SK-N-MC (cell line): ENCODE data around the gene AP5B1.
"Not testable (repeated sequence)": the region's sequence is repeated elsewhere in the genome, so short reads cannot be mapped to it uniquely, and the experiment has no call there.

Source experiments
- DNase-seq: peaks from one replicate; pipeline ENCODE4 v3.0.0-alpha.2; 2011; ENCODE audit warnings: low read depth, low spot score
- H3K27ac ChIP-seq: fragments of 200-600 bp; sonication (generic); 2 replicates; pipeline ENCODE4 v1.5.1; 2016; ENCODE audit warnings: mixed run types
- H3K36me3 ChIP-seq: fragments of 200-600 bp; sonication (generic); 2 replicates; pipeline ENCODE4 v1.6.1; 2017; ENCODE audit warnings: antibody characterized with exemption, low read length, mixed read lengths; ENCODE audit not compliant: insufficient read depth
- H3K4me3 ChIP-seq: fragments of 200-600 bp; sonication (generic); 2 replicates; pipeline ENCODE4 v1.5.1; 2016
- H3K9ac ChIP-seq: fragments of 200-600 bp; sonication (generic); 2 replicates; pipeline ENCODE4 v1.8.0; 2017; ENCODE audit warnings: mixed run types, mixed read lengths; ENCODE audit not compliant: insufficient read length
- H3K9me3 ChIP-seq: fragments of 200-600 bp; sonication (generic); 2 replicates; pipeline ENCODE4 v1.6.1; 2017; ENCODE audit warnings: low read depth, mild to moderate bottlenecking, antibody characterized with exemption, low read length, moderate library complexity, mixed read lengths
- EZH2 ChIP-seq: fragments of 200-600 bp; sonication (generic); IDR thresholded peaks from one replicate; pipeline ENCODE4 v1.6.1; 2017; ENCODE audit warnings: antibody characterized with exemption
- FOXP2 ChIP-seq: optimal IDR thresholded peaks from 2 replicates; pipeline ENCODE3; 2011; ENCODE audit warnings: mild to moderate bottlenecking, moderate library complexity; ENCODE audit not compliant: insufficient read depth; ENCODE audit errors: extremely low read length, control extremely low read depth
- POLR2AphosphoS5 ChIP-seq: IDR thresholded peaks from 2 replicates; pipeline ENCODE4 v1.6.1; 2012; ENCODE audit warnings: mild to moderate bottlenecking, low read depth, low read length, borderline replicate concordance

AP5B1 gene

DNA sequence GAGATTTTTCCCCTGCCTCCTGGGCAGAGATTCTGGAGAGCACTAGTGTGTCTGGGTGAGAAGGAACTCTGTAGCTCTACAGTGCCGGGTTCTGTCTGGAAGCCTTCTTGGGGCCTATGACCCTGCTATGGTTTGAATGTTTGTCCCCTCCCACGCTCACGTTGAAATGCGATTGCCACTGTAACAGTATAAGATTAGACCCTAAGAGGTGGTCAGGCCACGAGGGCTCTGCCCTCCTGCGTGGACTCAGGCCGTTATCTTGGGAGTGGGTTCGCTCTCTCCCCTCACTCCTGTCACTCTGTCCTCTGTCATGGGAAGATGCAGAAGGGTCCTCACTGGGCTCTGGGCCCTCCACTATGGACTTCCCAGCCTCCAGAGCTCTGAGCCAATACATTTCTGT is 3.5 kb downstream of the AP5B1 start:
- DNase-seq: no peak
- Histone ChIP-seq H3K27ac (no peak overlapping the region; the same call in 1 of the 2 replicates), H3K9ac (no peak overlapping the region), H3K9me3 (no peaks in the 10 kb centered on the region), H3K36me3 (peaks cover 27% of the 10 kb centered on the region; the same call in 1 of the 2 replicates), H3K4me3 (no peak overlapping the region)
- no peak for TF ChIP-seq FOXP2
- TF ChIP-seq EZH2: no peak
- no peak for TF ChIP-seq POLR2AphosphoS5

DNA sequence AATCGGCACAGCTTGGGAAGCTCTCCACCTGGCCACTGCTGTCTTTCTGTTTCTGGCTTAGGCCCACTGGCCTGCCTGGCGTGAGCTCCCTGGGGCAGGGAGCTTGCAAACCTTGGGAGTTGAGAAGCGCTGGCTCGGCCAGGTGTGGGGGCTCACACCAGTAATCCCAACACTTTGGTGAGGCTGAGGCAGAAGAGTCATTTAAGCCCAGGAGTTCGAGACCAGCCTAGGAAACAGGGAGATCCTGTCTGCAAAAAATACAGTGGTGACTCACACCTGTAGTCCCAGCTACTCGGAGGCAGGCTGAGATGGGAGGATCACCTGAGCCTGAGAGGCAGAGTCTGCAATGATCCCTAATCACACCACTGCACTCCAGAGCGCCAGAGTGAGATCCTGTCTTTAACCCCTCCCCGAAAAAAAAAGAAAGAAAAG is 4.0 kb downstream of the AP5B1 start:
- Histone ChIP-seq H3K9ac (no peak overlapping the region), H3K4me3 (no peak overlapping the region), H3K27ac (no peak overlapping the region; the same call in 1 of the 2 replicates), H3K9me3 (no peaks in the 10 kb centered on the region), H3K36me3 (peaks cover 27% of the 10 kb centered on the region; the same call in 1 of the 2 replicates)
- no peak for TF ChIP-seq POLR2AphosphoS5
- TF ChIP-seq FOXP2: no peak
- DNase-seq: no peak

DNA sequence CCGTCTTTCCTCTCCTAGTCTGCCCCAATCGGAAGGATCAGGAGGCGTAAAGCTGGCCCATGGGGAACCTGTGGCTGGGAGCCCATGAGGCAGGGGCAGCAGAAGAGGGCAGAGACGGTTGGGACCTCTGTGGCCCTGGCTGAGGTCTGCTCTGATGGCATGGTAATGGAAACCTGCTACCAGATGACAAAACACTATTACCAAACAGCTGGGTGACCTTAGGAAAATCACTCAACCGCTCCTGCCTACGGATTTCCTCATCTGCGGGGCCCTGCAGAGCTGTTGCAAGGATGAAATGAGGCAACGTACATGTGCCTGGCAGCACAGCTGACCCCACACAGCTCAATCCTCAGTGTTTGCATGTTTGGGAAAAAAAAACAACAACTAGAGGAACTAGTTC is 4.6 kb downstream of the AP5B1 start:
- Histone ChIP-seq H3K9ac (no peak overlapping the region), H3K4me3 (no peak overlapping the region), H3K27ac (no peak overlapping the region), H3K9me3 (no peaks in the 10 kb centered on the region), H3K36me3 (peaks cover 27% of the 10 kb centered on the region; the same call in 1 of the 2 replicates)
- TF ChIP-seq FOXP2 (no peak), POLR2AphosphoS5 (no peak), EZH2 (no peak)
- DNase-seq: no peak

DNA sequence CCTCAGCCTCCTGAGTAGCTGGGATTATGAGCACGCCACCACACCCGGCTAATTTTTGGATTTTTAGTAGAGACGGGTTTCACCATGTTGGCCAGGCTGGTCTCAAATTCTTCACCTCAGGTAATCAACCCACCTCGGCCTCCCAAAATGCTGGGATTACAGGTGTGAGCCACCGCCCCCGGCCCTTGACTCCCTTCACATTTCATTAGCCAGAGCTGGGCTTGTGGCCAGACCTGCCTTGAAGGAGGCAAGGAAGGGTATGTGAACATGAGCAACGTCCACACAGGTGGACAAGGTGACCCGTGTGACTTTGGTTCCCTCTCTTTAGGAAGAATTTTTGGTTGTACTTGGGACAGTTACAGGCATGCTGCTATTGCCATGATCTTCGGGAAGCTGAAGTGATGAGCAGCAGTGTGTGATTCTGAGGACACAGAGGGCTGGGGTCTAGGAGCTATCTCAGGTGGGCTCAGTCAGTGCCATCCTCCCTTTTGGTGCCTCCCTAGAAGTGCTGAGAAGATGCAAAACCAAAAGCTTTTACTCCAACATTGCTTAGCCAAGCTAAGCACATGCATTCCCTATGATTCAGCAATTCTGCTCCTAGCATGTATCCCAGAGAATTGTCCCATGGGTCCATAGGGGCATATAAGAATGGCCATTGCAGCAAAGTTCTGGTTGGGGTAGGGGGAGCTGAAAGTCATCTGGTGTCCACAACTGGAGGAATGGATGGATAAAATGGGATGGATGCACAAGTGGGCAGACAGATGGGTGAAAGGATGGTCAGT is 6.1 kb downstream of the AP5B1 start:
- Histone ChIP-seq H3K36me3 (peaks cover 27% of the 10 kb centered on the region; the same call in 1 of the 2 replicates), H3K9ac (no peak overlapping the region), H3K27ac (no peak overlapping the region), H3K4me3 (no peak overlapping the region), H3K9me3 (no peaks in the 10 kb centered on the region)
- DNase-seq: no peak
- TF ChIP-seq FOXP2: no peak
- TF ChIP-seq POLR2AphosphoS5: no peak

DNA sequence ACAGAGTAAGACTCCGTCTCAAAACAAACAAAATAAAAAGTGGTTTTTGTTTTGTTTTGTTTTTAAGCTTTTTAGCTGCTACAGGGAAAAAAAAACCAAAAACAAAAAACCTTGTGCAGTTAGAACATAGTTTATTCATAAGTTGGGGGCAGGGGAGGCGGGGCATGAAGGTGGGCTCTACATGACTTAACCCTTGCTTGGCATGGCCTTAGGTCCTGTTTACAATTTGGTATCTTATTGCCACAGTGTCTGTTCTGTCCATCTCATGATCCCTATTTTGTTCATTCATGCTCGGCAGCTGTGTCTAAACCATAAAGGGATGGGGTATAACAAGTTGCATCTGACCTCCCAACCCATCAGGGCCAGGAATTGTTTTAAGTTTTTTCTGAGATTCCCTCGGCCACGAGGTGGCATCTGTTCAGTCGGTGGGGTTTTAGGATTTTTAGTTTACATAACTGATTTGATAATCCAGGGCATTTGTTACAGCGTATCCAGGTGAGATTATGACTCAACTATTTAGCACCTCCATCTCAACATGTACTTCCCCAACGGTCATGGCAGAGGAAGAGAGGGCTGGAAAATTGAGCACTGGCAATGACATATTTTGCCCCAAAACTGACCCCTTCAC is 6.9 kb downstream of the AP5B1 start:
- no peak overlapping the region for H3K27ac ChIP-seq
- TF ChIP-seq FOXP2 (no peak), POLR2AphosphoS5 (no peak), EZH2 (no peak)
- H3K36me3 ChIP-seq: peaks cover 22% of the 10 kb centered on the region; the same call in 1 of the 2 replicates
- H3K4me3 ChIP-seq: no peak overlapping the region
- DNase-seq: no peak
- no peaks in the 10 kb centered on the region for H3K9me3 ChIP-seq
- H3K9ac ChIP-seq: no peak overlapping the region

DNA sequence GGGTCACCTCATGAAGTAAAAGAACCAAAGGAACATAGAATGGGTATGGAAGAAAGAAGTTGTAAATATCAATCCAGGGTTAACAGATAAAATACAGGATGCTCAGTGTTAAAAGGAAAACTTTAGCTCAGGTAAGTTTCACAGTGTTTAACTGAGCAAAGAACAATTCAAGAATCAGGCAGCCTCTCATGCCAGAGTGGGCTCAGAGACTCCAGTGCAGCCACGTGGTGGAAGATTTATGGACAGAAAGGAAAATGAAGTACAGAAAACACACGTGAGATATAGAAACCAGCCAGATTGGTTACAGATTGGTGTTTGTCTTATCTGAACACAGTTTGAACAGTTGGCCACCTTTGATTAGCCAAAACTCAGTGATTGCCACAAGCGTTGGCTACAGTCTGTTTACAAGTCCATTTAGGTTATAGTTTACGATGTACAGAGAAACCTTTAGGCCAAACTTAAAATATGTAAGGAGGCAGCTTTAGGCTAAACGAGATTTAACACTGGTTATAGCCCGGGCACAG is 9.1 kb downstream of the AP5B1 start:
- TF ChIP-seq FOXP2: no peak
- no peak for TF ChIP-seq POLR2AphosphoS5
- TF ChIP-seq EZH2: no peak
- Histone ChIP-seq H3K27ac (no peak overlapping the region), H3K9me3 (no peaks in the 10 kb centered on the region), H3K9ac (no peak overlapping the region), H3K4me3 (no peak overlapping the region), H3K36me3 (0 out of 2 replicates have a peak, but pooled peaks cover 2% of the 10 kb centered on the region)
- no peak for DNase-seq

DNA sequence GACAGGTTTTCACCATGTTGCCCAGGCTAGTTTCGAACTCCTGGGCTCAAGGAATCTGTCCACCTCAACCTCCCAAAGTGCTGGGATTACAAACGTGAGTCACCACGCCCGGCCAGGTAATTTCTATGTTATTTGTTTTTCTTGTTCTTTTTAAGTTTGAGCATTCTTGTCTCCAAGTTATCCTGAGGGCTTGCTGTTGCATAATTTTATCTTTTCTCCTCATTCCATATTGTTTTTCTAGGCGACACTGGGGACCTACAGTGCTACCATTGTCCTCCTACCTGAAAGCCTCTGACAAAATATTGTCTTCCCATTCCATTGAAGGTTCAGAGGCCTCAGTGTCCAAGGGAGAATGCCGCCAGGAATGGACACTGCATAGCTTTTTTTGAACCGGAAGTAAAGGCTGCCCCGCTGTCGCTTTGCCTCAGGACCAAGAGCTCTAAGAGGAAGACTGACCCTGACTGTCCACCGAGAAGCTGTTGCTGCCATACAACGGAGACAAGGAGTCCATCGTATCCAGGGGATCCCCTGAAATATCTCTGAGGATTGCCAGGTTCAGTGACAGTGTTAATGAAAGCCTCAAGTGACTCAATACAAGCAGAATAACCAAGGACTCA is 9.7 kb downstream of the AP5B1 start:
- Histone ChIP-seq H3K27ac (no peak overlapping the region), H3K36me3 (no peaks in the 10 kb centered on the region), H3K9me3 (no peaks in the 10 kb centered on the region), H3K9ac (no peak overlapping the region), H3K4me3 (no peak overlapping the region)
- TF ChIP-seq EZH2 (no peak), FOXP2 (no peak), POLR2AphosphoS5 (no peak)
- DNase-seq: no peak

DNA sequence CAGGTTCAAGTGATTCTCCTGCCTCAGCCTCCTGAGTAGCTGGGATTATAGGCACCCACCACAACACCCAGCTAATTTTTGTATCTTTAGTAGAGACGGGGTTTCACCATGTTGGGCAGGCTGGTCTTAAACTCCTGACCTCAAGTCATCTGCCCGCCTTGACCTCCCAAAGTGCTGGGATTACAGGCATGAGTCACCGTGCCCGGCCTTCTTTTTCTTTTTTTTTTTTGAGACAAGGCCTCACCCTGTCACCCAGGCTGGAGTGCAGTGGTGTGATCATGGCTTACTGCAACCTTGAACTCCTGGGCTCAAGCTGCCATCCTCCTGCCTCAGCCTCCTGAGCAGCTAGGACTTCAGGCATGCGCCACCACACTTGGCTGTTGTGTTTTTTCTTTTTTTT is 13.0 kb downstream of the AP5B1 start:
- not testable (repeated sequence) for H3K4me3 ChIP-seq, H3K36me3 ChIP-seq, DNase-seq, H3K9ac ChIP-seq, H3K9me3 ChIP-seq, H3K27ac ChIP-seq
